Measurements from ENCODE around the gene CFP. TPM values are rescaled to one million over a fixed set of nuclear protein-coding genes. Genes with fewer than 3 reads are reported as not detected.

The CFP gene
- polyA plus RNA-seq, 2 of the 4 experiments (the other 2 are of a cell fraction) = 0.14 to 0.54 TPM

DNA sequence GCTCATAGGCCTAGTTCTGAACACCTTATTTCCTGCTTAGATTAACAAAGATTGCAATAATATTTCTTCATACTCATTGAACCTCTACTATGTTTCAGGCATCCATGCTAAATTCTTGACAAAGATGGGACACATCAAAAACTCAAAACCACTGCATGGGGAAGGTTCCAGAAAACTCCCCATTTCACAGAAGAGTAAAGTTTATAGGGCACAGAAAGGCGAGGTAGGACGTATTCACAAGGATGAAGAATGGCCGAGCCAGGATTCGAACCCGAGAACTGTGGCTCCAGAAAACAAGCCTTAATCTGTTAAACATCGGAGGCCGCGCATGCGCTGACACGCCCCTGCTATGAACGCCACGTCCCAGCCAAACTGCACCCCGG lies 28.6 kb upstream of the CFP start:
- DNase-seq (ENCODE audit: low read depth in 1 of 2, low spot score in 1 of 2) = no peak
- ATAC-seq = no peak
- H3K4me3 ChIP-seq = peak overlapping the region; percentile 62
- H3K4me1 ChIP-seq = peaks cover 9% of the 10 kb centered on the region
- peak; percentile 94 for FAIRE-seq
- H3K9me3 ChIP-seq = peaks cover 3% of the 10 kb centered on the region; the same call in 1 of the 3 replicates
- POLR2A ChIA-PET = no interaction called here
- TF ChIP-seq SMC3 (IDR thresholded peaks at IDR 0.05) (no peak), KDM1A (IDR thresholded peaks at IDR 0.05; ENCODE audit: low read depth) (no peak), TP53 (CRISPR knock-in tag; IDR thresholded peaks at IDR 0.05) (no peak), CHD2 (IDR thresholded peaks at IDR 0.05; ENCODE audit: low read length, partially characterized antibody) (no peak), HOXA7 (CRISPR knock-in tag; IDR thresholded peaks at IDR 0.05) (no peak), HEYL (CRISPR knock-in tag; IDR thresholded peaks at IDR 0.05) (no peak), SREBF2 (IDR thresholded peaks at IDR 0.05) (no peak), BHLHE40 (IDR thresholded peaks at IDR 0.05; ENCODE audit: low read depth, low read length) (no peak), CBX2 (IDR thresholded peaks at IDR 0.05; ENCODE audit: borderline replicate concordance, low read depth) (no peak), JUNB (IDR thresholded peaks at IDR 0.05) (no peak), ESRRA (IDR thresholded peaks at IDR 0.05; ENCODE audit: borderline replicate concordance, low read length) (no peak), RFX5 (IDR thresholded peaks at IDR 0.05) (no peak), FOXS1 (CRISPR knock-in tag; IDR thresholded peaks at IDR 0.05) (no peak), FOSB (CRISPR knock-in tag; IDR thresholded peaks at IDR 0.05) (no peak), RCOR1 (IDR thresholded peaks at IDR 0.05; ENCODE audit: low read depth, low read length) (no peak), POLR2A (IDR thresholded peaks at IDR 0.05; ENCODE audit: low read length) (no peak), ZC3H11A (IDR thresholded peaks at IDR 0.05) (no peak), CEBPB (IDR thresholded peaks at IDR 0.05) (no peak)
- TF ChIP-seq, protein P1, sequence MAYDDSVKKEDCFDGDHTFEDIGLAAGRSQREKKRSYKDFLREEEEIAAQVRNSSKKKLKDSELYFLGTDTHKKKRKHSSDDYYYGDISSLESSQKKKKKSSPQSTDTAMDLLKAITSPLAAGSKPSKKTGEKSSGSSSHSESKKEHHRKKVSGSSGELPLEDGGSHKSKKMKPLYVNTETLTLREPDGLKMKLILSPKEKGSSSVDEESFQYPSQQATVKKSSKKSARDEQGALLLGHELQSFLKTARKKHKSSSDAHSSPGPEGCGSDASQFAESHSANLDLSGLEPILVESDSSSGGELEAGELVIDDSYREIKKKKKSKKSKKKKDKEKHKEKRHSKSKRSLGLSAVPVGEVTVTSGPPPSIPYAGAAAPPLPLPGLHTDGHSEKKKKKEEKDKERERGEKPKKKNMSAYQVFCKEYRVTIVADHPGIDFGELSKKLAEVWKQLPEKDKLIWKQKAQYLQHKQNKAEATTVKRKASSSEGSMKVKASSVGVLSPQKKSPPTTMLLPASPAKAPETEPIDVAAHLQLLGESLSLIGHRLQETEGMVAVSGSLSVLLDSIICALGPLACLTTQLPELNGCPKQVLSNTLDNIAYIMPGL (CRISPR knock-in tag; IDR thresholded peaks at IDR 0.05; ENCODE audit: borderline replicate concordance) = no peak
- TF ChIP-seq, protein P2, sequence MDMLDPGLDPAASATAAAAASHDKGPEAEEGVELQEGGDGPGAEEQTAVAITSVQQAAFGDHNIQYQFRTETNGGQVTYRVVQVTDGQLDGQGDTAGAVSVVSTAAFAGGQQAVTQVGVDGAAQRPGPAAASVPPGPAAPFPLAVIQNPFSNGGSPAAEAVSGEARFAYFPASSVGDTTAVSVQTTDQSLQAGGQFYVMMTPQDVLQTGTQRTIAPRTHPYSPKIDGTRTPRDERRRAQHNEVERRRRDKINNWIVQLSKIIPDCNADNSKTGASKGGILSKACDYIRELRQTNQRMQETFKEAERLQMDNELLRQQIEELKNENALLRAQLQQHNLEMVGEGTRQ (IDR thresholded peaks at IDR 0.05) = no peak
- CTCF ChIA-PET = no interaction called here
- 0% methylated on average over 9 of the region's 13 CpGs for WGBS (ENCODE audit: missing lambda C conversion rate)
- H3K4me2 ChIP-seq = peak overlapping the region; percentile 75
- H3K27ac ChIP-seq = peak overlapping the region; percentile 63 to 97

DNA sequence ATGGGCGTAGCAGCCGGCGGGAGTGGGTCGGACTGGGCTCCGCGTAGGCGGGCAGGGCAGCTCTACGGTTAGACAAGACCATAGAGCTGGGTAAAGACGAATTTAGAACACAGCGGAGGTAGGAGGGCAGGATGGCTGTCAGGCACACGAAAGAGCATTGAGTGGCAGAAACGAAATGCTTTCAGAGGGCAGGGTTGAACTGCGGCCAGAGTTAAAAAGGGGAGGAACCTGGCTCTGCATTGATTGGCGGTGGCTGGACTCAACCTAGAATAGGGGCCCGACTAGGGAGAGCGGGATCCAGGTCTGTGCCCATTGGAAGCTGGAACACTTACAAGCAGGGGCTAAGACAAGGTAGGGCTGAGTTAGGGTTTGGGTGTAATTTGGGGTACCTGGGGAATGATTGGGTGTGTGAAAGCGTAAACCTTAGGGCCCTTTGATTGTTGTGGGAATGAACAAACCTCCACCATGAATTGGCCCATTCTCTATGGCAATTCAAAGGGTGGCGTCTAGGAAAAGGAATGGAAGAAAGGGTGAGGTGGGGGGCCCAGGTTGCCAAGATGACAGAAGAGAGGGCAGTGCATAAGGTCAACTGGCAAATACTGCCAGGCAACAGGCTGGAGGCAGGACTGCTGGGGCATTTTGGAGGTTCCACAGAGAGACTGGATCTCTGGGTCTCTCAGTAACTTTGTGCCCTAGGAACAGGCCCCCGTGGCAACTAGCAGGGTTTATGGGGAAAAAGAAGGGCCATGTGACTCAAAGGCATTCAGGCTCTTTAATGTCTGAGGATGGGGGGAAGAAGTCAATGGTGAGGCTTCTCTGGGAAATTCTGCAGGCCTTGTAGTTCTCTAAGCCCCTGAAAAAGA lies 21.5 kb upstream of the CFP start:
- Histone ChIP-seq H3K4me2 (peak overlapping the region; percentile 70), H3K9me3 (no peaks in the 10 kb centered on the region), H3K27ac (peak overlapping the region; percentile 65 to 87), H3K4me3 (peak overlapping the region; percentile 96), H3K4me1 (peaks cover 18% of the 10 kb centered on the region)
- DNase-seq (ENCODE audit: low read depth in 1 of 2, low spot score in 1 of 2) = no peak
- WGBS (ENCODE audit: missing lambda C conversion rate) = 16% methylated on average over 19 of the region's 19 CpGs
- peak; percentile 21 to 31; a peak in 4 of 6 replicates for ATAC-seq
- no peak for FAIRE-seq
- CTCF ChIA-PET = interaction anchor here (1.0 kb wide), 1 partner anchor 154 kb away, joined by 3 read pairs; no protein-coding TSS in a partner anchor
- POLR2A ChIA-PET = interaction anchor here (0.9 to 1.3 kb wide), 2 partner anchors 433 to 881 kb away, joined by 3 read pairs; no protein-coding TSS in a partner anchor
- TF ChIP-seq KDM1A (IDR thresholded peaks at IDR 0.05; ENCODE audit: low read depth) (no peak), CEBPB (IDR thresholded peaks at IDR 0.05) (no peak), CBX2 (IDR thresholded peaks at IDR 0.05; ENCODE audit: borderline replicate concordance, low read depth) (no peak), KDM5A (IDR thresholded peaks at IDR 0.05) (no peak), FOSL2 (IDR thresholded peaks at IDR 0.05) (no peak), FOSL2 (CRISPR knock-in tag; IDR thresholded peaks at IDR 0.05) (no peak), EHF (CRISPR knock-in tag; IDR thresholded peaks at IDR 0.05) (no peak), RCOR1 (IDR thresholded peaks at IDR 0.05; ENCODE audit: low read depth, low read length) (no peak), FOXS1 (CRISPR knock-in tag; IDR thresholded peaks at IDR 0.05) (no peak), SREBF2 (IDR thresholded peaks at IDR 0.05) (no peak)
- TF ChIP-seq, protein P3, sequence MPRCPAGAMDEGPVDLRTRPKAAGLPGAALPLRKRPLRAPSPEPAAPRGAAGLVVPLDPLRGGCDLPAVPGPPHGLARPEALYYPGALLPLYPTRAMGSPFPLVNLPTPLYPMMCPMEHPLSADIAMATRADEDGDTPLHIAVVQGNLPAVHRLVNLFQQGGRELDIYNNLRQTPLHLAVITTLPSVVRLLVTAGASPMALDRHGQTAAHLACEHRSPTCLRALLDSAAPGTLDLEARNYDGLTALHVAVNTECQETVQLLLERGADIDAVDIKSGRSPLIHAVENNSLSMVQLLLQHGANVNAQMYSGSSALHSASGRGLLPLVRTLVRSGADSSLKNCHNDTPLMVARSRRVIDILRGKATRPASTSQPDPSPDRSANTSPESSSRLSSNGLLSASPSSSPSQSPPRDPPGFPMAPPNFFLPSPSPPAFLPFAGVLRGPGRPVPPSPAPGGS (IDR thresholded peaks at IDR 0.05) = no peak
- TF ChIP-seq, protein P4, sequence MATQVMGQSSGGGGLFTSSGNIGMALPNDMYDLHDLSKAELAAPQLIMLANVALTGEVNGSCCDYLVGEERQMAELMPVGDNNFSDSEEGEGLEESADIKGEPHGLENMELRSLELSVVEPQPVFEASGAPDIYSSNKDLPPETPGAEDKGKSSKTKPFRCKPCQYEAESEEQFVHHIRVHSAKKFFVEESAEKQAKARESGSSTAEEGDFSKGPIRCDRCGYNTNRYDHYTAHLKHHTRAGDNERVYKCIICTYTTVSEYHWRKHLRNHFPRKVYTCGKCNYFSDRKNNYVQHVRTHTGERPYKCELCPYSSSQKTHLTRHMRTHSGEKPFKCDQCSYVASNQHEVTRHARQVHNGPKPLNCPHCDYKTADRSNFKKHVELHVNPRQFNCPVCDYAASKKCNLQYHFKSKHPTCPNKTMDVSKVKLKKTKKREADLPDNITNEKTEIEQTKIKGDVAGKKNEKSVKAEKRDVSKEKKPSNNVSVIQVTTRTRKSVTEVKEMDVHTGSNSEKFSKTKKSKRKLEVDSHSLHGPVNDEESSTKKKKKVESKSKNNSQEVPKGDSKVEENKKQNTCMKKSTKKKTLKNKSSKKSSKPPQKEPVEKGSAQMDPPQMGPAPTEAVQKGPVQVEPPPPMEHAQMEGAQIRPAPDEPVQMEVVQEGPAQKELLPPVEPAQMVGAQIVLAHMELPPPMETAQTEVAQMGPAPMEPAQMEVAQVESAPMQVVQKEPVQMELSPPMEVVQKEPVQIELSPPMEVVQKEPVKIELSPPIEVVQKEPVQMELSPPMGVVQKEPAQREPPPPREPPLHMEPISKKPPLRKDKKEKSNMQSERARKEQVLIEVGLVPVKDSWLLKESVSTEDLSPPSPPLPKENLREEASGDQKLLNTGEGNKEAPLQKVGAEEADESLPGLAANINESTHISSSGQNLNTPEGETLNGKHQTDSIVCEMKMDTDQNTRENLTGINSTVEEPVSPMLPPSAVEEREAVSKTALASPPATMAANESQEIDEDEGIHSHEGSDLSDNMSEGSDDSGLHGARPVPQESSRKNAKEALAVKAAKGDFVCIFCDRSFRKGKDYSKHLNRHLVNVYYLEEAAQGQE (IDR thresholded peaks at IDR 0.05) = no peak
- TF ChIP-seq, protein P5, sequence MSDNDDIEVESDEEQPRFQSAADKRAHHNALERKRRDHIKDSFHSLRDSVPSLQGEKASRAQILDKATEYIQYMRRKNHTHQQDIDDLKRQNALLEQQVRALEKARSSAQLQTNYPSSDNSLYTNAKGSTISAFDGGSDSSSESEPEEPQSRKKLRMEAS (IDR thresholded peaks at IDR 0.05) = no peak
- TF ChIP-seq, protein P6, sequence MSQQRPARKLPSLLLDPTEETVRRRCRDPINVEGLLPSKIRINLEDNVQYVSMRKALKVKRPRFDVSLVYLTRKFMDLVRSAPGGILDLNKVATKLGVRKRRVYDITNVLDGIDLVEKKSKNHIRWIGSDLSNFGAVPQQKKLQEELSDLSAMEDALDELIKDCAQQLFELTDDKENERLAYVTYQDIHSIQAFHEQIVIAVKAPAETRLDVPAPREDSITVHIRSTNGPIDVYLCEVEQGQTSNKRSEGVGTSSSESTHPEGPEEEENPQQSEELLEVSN (IDR thresholded peaks at IDR 0.05; ENCODE audit: borderline replicate concordance, low read depth) = no peak

Data from A549 (cell line).